ENCODE data around the gene FRMD6. TPM values are rescaled to one million over a fixed set of nuclear protein-coding genes. Genes with fewer than 3 reads are reported as not detected.

FRMD6 gene
- total RNA-seq, 1 experiment from 2014 or later: 9.6 TPM

DNA sequence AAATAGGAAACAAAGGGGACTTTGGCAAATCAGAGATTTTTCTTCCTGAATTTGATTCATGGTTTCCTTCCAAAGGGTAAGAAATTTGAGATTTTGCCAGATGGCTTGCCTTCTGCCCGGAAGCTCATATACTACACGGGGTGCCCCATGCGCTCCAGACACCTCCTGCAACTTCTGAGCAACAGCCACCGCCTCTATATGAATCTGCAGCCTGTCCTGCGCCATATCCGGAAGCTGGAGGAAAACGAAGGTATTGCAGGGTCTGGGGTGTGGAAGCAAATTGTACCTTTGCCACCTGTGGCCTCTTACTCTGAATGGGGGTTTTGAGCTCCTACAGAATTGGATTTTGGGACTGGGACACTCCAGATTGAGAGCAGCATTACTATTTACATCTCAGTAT, 63.5 kb downstream of the FRMD6 start:
- Histone ChIP-seq H2BK15ac (ENCODE audit: low read depth, low read length) (no peak overlapping the region), H3K4me1 (ENCODE audit: insufficient read depth, low read length) (no peaks in the 10 kb centered on the region), H3K18ac (ENCODE audit: insufficient read length, low read depth, low read length) (no peak overlapping the region), H3K4me2 (ENCODE audit: insufficient read depth, insufficient read length, low read length) (no peak overlapping the region), H3K27me3 (ENCODE audit: insufficient read depth, low read length) (no peaks in the 10 kb centered on the region), H2BK5ac (ENCODE audit: insufficient read length, low read length) (no peak overlapping the region), H3T11ph (ENCODE audit: low read length) (no peak overlapping the region), H4K20me1 (ENCODE audit: control insufficient read depth, insufficient read depth, insufficient read length) (no peaks in the 10 kb centered on the region), H3K23ac (ENCODE audit: insufficient read length, low read depth, low read length) (no peak overlapping the region), H3K9me3 (ENCODE audit: control insufficient read depth, low read depth, low read length) (no peaks in the 10 kb centered on the region), H4K91ac (ENCODE audit: insufficient read length, low read depth, low read length) (no peak overlapping the region), H3K14ac (ENCODE audit: insufficient read depth, low read length) (no peak overlapping the region), H2AK5ac (ENCODE audit: insufficient read length, low read length) (no peak overlapping the region), H4K8ac (replicated peaks; ENCODE audit: insufficient read length, low read depth, low read length) (no peak overlapping the region), H2BK20ac (ENCODE audit: low read depth, low read length, poor library complexity, severe bottlenecking) (no peak overlapping the region), H3K56ac (ENCODE audit: insufficient read length, low read depth, low read length) (no peak overlapping the region), H2BK120ac (ENCODE audit: low read depth, low read length, poor library complexity, severe bottlenecking) (no peak overlapping the region), H3K23me2 (ENCODE audit: insufficient read length, low read depth, low read length, poor library complexity, severe bottlenecking) (no peaks in the 10 kb centered on the region), H3K27ac (ENCODE audit: insufficient read length, low read depth, low read length) (no peak overlapping the region), H2BK12ac (ENCODE audit: insufficient read length, low read depth, low read length) (no peak overlapping the region), H3K79me1 (ENCODE audit: insufficient read depth, low read depth, low read length, poor library complexity, severe bottlenecking) (no peaks in the 10 kb centered on the region), H3K4ac (ENCODE audit: low read depth, low read length) (no peak overlapping the region), H2AFZ (ENCODE audit: low read length) (no peak overlapping the region), H3K79me2 (ENCODE audit: insufficient read depth, low read length) (no peaks in the 10 kb centered on the region), H3K9ac (ENCODE audit: extremely low read depth, insufficient read length, low read length) (no peak overlapping the region), H4K5ac (ENCODE audit: insufficient read length, low read depth, low read length) (no peak overlapping the region)
- Mint-ChIP-seq H3K4me1 (peaks cover 28 to 29% of the 10 kb centered on the region in 2 experiments), H3K27me3 (ENCODE audit: low read depth) (no peaks in the 10 kb centered on the region), H3K9me3 (no peaks in the 10 kb centered on the region), H3K36me3 (ENCODE audit: insufficient read depth in 1 of 3, low read depth in 3 of 3) (peaks cover 3 to 13% (median 4%) of the 10 kb centered on the region in 3 experiments; a peak in 6 of 7 replicates), H3K27ac (no peak overlapping the region; a peak in 1 of 7 replicates), H3K4me3 (no peak overlapping the region)
- WGBS (ENCODE audit: extremely low coverage, insufficient read length, low lambda C conversion rate): no CpG with 5 or more reads among the region's 7 CpGs
- TF ChIP-seq, protein P1, sequence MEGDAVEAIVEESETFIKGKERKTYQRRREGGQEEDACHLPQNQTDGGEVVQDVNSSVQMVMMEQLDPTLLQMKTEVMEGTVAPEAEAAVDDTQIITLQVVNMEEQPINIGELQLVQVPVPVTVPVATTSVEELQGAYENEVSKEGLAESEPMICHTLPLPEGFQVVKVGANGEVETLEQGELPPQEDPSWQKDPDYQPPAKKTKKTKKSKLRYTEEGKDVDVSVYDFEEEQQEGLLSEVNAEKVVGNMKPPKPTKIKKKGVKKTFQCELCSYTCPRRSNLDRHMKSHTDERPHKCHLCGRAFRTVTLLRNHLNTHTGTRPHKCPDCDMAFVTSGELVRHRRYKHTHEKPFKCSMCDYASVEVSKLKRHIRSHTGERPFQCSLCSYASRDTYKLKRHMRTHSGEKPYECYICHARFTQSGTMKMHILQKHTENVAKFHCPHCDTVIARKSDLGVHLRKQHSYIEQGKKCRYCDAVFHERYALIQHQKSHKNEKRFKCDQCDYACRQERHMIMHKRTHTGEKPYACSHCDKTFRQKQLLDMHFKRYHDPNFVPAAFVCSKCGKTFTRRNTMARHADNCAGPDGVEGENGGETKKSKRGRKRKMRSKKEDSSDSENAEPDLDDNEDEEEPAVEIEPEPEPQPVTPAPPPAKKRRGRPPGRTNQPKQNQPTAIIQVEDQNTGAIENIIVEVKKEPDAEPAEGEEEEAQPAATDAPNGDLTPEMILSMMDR (conservative IDR thresholded peaks at IDR 0.05): no peak
- DNase-seq: no peak

Data from H9 (cell line).